ENCODE results near the gene FAM187B.
"Not testable (repeated sequence)": the region's sequence is repeated elsewhere in the genome, so short reads cannot be mapped to it uniquely, and the experiment has no call there.

The FAM187B gene

DNA sequence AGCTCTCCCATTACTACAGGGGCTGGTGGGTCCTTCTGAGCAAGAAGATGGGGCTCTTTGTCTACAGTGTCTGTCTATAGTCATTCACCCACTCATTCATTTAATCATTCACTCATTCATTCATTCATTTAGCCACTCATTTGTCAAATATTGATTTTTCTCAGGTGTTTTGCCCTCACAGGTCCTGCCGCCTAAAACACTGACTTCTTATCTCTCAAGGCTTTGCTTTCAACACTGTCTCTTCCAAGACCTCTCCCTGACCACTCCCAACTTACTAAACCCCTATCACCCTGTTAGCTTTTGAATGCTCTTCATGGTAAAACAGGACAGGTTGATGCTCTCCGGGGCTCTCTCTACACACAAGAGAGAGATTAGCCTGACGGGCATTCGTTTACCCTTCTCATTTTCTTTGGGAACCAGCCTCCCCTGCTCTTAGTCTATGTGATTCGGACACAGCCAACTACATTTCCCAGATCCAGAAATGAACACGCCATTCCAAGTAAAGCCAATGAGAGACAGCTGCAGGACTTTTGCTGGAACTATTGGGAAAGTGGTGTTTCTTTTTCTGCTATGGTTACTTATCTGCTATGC, 22.7 kb downstream of the FAM187B start:
- DNase-seq, result no peak
- TF ChIP-seq, protein P1, sequence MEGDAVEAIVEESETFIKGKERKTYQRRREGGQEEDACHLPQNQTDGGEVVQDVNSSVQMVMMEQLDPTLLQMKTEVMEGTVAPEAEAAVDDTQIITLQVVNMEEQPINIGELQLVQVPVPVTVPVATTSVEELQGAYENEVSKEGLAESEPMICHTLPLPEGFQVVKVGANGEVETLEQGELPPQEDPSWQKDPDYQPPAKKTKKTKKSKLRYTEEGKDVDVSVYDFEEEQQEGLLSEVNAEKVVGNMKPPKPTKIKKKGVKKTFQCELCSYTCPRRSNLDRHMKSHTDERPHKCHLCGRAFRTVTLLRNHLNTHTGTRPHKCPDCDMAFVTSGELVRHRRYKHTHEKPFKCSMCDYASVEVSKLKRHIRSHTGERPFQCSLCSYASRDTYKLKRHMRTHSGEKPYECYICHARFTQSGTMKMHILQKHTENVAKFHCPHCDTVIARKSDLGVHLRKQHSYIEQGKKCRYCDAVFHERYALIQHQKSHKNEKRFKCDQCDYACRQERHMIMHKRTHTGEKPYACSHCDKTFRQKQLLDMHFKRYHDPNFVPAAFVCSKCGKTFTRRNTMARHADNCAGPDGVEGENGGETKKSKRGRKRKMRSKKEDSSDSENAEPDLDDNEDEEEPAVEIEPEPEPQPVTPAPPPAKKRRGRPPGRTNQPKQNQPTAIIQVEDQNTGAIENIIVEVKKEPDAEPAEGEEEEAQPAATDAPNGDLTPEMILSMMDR (IDR thresholded peaks at IDR 0.05; ENCODE audit: low read depth, low read length, missing control alignments), result no peak
- Histone ChIP-seq H3K27ac (no peak overlapping the region), H3K4me3 (ENCODE audit: low read depth, low read length) (no peak overlapping the region), H3K27me3 (replicated peaks) (no peaks in the 10 kb centered on the region), H3K36me3 (replicated peaks) (no peaks in the 10 kb centered on the region)
- in situ Hi-C loops (cut with HindIII; ENCODE audit: low pct_ligation_motif_present, low sequenced_read_pairs), result no loop called here

DNA sequence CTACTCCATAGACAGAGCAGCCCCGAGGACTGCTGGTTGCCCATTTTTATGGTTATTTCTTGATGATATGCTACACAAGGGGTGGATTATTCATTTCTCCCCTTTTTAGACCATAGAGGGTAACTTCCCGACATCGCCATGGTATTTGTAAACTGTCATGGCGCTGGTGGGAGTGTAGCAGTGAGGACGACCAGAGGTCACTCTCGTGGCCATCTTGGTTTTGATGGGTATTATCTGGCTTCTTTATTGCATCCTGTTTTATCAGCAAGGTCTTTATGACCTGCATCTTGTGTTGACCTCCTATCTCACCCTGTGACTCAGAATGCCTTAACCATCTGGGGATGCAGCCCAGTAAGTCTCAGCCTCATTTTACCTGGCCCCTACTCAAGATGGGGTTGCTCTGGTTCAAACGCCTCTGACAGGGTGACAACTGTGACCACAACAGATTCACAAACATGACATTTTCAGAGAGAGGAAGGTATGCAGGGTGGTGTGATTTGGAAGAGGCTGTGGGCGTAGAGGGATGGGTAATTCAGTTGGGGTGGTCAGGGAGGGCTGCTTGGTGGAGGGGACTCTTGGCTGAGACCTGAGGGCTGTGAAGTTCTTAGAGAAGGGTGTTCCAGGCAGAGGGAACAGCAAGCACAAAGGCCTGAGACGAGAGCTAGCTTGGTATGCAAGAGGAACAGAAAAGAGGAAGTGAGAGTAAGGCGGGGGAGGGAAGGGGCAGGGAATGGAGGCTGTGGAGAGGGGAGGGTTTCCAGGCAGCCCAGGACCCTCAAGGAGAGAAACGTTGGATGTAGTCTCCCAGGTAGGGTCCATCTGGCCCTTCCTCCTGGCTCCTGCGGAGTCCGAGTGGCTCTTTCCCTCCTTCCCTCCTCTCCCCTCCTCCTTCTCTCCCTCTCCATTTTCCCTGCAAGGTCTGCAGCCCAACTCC, 23.5 kb downstream of the FAM187B start:
- Histone ChIP-seq H3K27me3 (replicated peaks) (no peaks in the 10 kb centered on the region), H3K27ac (no peak overlapping the region), H3K36me3 (replicated peaks) (no peaks in the 10 kb centered on the region), H3K4me3 (ENCODE audit: low read depth, low read length) (no peak overlapping the region)
- in situ Hi-C loops (cut with HindIII; ENCODE audit: low pct_ligation_motif_present, low sequenced_read_pairs), result no loop called here
- no peak for DNase-seq
- TF ChIP-seq, protein P1 (IDR thresholded peaks at IDR 0.05; ENCODE audit: low read depth, low read length, missing control alignments), result no peak

- TF ChIP-seq, protein P1 (IDR thresholded peaks at IDR 0.05; ENCODE audit: low read depth, low read length, missing control alignments), result no peak
- H3K4me3 ChIP-seq (ENCODE audit: low read depth, low read length), result no peak overlapping the region
- no peak for DNase-seq
- H3K27me3 ChIP-seq (replicated peaks), result no peaks in the 10 kb centered on the region
- H3K27ac ChIP-seq, result no peak overlapping the region
- in situ Hi-C loops (cut with HindIII; ENCODE audit: low pct_ligation_motif_present, low sequenced_read_pairs), result no loop called here
- no peaks in the 10 kb centered on the region for H3K36me3 ChIP-seq (replicated peaks)
These were observed 25.5 kb downstream of the FAM187B start for GRCh38 chr19:35202722-35203688.

DNA sequence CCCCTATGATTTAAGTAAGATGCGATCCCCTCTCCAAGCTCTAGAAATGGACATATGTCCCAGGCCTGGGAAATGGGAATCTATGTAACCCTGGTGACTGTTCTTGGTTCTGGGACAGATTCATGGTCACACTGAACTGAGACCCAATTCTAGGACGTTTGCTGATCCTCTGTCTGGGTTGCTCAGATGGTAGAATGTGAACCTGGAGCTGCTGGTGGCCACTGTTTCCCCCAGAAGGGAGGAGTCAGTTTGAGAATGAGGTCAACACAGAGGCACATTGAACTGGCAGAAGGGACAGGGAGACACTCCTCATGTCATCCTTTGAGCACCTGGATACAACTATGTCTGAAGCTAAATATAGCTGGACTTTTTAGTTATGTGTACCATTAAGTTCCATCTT, 29.1 kb downstream of the FAM187B start:
- TF ChIP-seq, protein P1 (IDR thresholded peaks at IDR 0.05; ENCODE audit: low read depth, low read length, missing control alignments), result no peak
- H3K27ac ChIP-seq, result no peak overlapping the region

GRCh38 chr19:35196861-35197260, 31.7 kb downstream of the FAM187B start:
- H3K27ac ChIP-seq; H3K36me3 ChIP-seq (replicated peaks); in situ Hi-C loops (cut with HindIII; ENCODE audit: low pct_ligation_motif_present, low sequenced_read_pairs); DNase-seq; H3K4me3 ChIP-seq (ENCODE audit: low read depth, low read length); H3K27me3 ChIP-seq (replicated peaks): not testable (repeated sequence)

More for the DNA sequence above, 29.1 kb downstream of the FAM187B start:
- H3K36me3 ChIP-seq (replicated peaks), result no peaks in the 10 kb centered on the region
- no peak overlapping the region for H3K4me3 ChIP-seq (ENCODE audit: low read depth, low read length)
- DNase-seq, result no peak
- in situ Hi-C loops (cut with HindIII; ENCODE audit: low pct_ligation_motif_present, low sequenced_read_pairs), result no loop called here
- no peaks in the 10 kb centered on the region for H3K27me3 ChIP-seq (replicated peaks)
